Peyer's patch (tissue), 4 donors: ENCODE measurements around the gene SLC1A2.

Experiments
- POLR2A ChIP-seq, 2 donors: fragments of 450-650 bp; IDR thresholded peaks; one replicate each; pipeline ENCODE4 v1.5.1; 2017; ENCODE audit warnings: antibody characterized with exemption in 2 of 2, mild to moderate bottlenecking in 2 of 2, moderate library complexity in 2 of 2
- TF ChIP-seq, protein P1 (sequence below), 6 experiments: fragments of 450-650 bp in 4 of 6; fragments of 200-600 bp in 2 of 6; sonication (generic) in 1 of 6; IDR thresholded peaks; one replicate each; pipeline ENCODE4 v1.5.1; 2017 to 2019; ENCODE audit warnings: antibody characterized with exemption in 6 of 6, mild to moderate bottlenecking in 3 of 6, moderate library complexity in 1 of 6

DNA sequence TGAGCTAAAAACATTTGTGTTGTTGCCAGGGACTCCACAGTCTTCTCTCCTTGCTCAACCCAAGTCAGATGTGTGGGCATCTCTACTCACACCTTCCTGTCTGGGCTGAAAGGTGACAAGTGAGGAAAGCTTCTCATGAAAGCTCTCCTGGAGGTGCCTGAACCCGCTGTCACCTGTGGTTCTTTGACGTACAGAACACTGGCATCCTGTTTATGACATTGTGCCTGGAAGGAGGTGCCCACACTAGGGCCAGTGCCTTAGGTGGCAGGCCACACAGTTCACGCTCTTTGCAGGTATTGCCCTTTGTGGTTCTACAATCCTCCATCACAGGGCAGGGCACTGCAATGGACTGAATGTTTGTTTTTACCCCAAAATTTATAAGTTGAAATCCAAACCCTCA is 171.9 kb downstream of the SLC1A2 start:
- TF ChIP-seq, protein P1, sequence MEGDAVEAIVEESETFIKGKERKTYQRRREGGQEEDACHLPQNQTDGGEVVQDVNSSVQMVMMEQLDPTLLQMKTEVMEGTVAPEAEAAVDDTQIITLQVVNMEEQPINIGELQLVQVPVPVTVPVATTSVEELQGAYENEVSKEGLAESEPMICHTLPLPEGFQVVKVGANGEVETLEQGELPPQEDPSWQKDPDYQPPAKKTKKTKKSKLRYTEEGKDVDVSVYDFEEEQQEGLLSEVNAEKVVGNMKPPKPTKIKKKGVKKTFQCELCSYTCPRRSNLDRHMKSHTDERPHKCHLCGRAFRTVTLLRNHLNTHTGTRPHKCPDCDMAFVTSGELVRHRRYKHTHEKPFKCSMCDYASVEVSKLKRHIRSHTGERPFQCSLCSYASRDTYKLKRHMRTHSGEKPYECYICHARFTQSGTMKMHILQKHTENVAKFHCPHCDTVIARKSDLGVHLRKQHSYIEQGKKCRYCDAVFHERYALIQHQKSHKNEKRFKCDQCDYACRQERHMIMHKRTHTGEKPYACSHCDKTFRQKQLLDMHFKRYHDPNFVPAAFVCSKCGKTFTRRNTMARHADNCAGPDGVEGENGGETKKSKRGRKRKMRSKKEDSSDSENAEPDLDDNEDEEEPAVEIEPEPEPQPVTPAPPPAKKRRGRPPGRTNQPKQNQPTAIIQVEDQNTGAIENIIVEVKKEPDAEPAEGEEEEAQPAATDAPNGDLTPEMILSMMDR (IDR thresholded peaks at IDR 0.05): no peak
- TF ChIP-seq POLR2A (IDR thresholded peaks at IDR 0.05): no peak
